GM12875 (cell line): Measurements from ENCODE around the gene PCDHA1.

ENCODE experiments used
- H3K4me3 ChIP-seq: one replicate; pipeline ENCODE4 v1.5.1; 2011; ENCODE audit warnings: low read depth, low read length, control low read depth
- CTCF ChIP-seq: IDR thresholded peaks from 2 replicates; pipeline ENCODE4 v1.5.1; 2011; ENCODE audit warnings: low read depth, mild to moderate bottlenecking, control low read depth, inconsistent platforms, low read length, moderate library complexity, borderline replicate concordance; ENCODE audit not compliant: insufficient read depth

Gene PCDHA1

GRCh38 chr5:140978260-140978659 lies 192.3 kb downstream of the PCDHA1 start:
- TF ChIP-seq CTCF, result no peak
- no peak overlapping the region for H3K4me3 ChIP-seq

GRCh38 chr5:140978983-140979382 lies 193.0 kb downstream of the PCDHA1 start:
- no peak for TF ChIP-seq CTCF
- no peak overlapping the region for H3K4me3 ChIP-seq

GRCh38 chr5:140982083-140982716 lies 196.3 kb downstream of the PCDHA1 start:
- H3K4me3 ChIP-seq, result no peak overlapping the region
- TF ChIP-seq CTCF, result no peak

GRCh38 chr5:140986117-140986521 lies 200.2 kb downstream of the PCDHA1 start:
- no peak overlapping the region for H3K4me3 ChIP-seq
- no peak for TF ChIP-seq CTCF

GRCh38 chr5:140988100-140988499 lies 202.2 kb downstream of the PCDHA1 start:
- no peak overlapping the region for H3K4me3 ChIP-seq
- no peak for TF ChIP-seq CTCF

- TF ChIP-seq CTCF, result no peak
- H3K4me3 ChIP-seq, result no peak overlapping the region
These were observed 202.7 kb downstream of the PCDHA1 start for GRCh38 chr5:140988608-140989007.

GRCh38 chr5:140989254-140990020 lies 203.5 kb downstream of the PCDHA1 start:
- TF ChIP-seq CTCF, result no peak
- H3K4me3 ChIP-seq, result no peak overlapping the region
